HG03060 (cell line): ENCODE data around the gene RASAL2.
"Not testable (repeated sequence)": the region's sequence is repeated elsewhere in the genome, so short reads cannot be mapped to it uniquely, and the experiment has no call there.

ENCODE experiments used
- ATAC-seq: cut with Tn5 transposase; IDR thresholded peaks from one replicate; pipeline ENCODE4 v1.9.1; 2021; ENCODE audit warnings: low read depth, moderate number of reproducible peaks; ENCODE audit not compliant: unreplicated experiment

Gene RASAL2

GRCh38 chr1:178218550-178218949 lies 124.6 kb downstream of the RASAL2 start:
- no peak for ATAC-seq

- no peak for ATAC-seq
These were observed 126.2 kb downstream of the RASAL2 start for GRCh38 chr1:178220094-178220493.

GRCh38 chr1:178223289-178223688 lies 129.4 kb downstream of the RASAL2 start:
- ATAC-seq: no peak

GRCh38 chr1:178224358-178224757 lies 130.5 kb downstream of the RASAL2 start:
- ATAC-seq: no peak

GRCh38 chr1:178230881-178231409 lies 137.0 kb downstream of the RASAL2 start:
- no peak for ATAC-seq

GRCh38 chr1:178232108-178232507 lies 138.2 kb downstream of the RASAL2 start:
- no peak for ATAC-seq

GRCh38 chr1:178232949-178233348 lies 139.0 kb downstream of the RASAL2 start:
- ATAC-seq: no peak

- no peak for ATAC-seq
These were observed 143.2 kb downstream of the RASAL2 start for GRCh38 chr1:178237121-178237520.

- ATAC-seq: no peak
These were observed 145.0 kb downstream of the RASAL2 start for GRCh38 chr1:178238722-178239510.

GRCh38 chr1:178241057-178241456 lies 147.2 kb downstream of the RASAL2 start:
- no peak for ATAC-seq

- no peak for ATAC-seq
These were observed 147.9 kb downstream of the RASAL2 start for GRCh38 chr1:178241837-178242236.

GRCh38 chr1:178243119-178243518 lies 149.2 kb downstream of the RASAL2 start:
- no peak for ATAC-seq

- ATAC-seq: no peak
These were observed 150.0 kb downstream of the RASAL2 start for GRCh38 chr1:178243890-178244289.

- not testable (repeated sequence) for ATAC-seq
These were observed 154.4 kb downstream of the RASAL2 start for GRCh38 chr1:178248284-178248683.

- not testable (repeated sequence) for ATAC-seq
These were observed 159.7 kb downstream of the RASAL2 start for GRCh38 chr1:178253581-178253980.

GRCh38 chr1:178254433-178254832 lies 160.5 kb downstream of the RASAL2 start:
- ATAC-seq: no peak

- ATAC-seq: no peak
These were observed 164.6 kb downstream of the RASAL2 start for GRCh38 chr1:178258536-178258935.

GRCh38 chr1:178262120-178262500 lies 168.2 kb downstream of the RASAL2 start:
- no peak for ATAC-seq

- no peak for ATAC-seq
These were observed 169.4 kb downstream of the RASAL2 start for GRCh38 chr1:178263341-178263740.

- ATAC-seq: no peak
These were observed 172.2 kb downstream of the RASAL2 start for GRCh38 chr1:178266113-178266512.

- no peak for ATAC-seq
These were observed 172.7 kb downstream of the RASAL2 start for GRCh38 chr1:178266619-178267066.

- ATAC-seq: no peak
These were observed 173.8 kb downstream of the RASAL2 start for GRCh38 chr1:178267646-178268094.
